ENCODE data around the gene AFF3.

DNA sequence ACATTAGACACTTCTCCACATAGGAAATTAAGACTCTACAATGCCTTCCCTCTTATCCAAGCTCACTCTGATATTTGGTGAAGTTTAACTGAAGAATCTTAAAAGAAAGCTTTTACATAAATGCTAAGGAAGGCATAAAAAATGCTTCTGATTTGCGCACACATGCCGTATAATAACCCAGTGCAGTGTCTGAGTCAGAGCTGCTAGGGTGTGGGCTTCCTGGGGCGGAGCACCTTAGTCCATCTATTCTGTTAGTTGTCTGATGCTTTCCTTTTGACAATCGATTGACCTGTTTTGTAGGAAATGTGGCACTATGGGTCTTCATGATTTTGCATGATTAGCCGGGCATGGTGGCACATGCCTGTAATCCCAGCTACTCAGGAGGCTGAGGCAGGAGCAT lies 231.5 kb downstream of the AFF3 start:
- TF ChIP-seq, protein P1, sequence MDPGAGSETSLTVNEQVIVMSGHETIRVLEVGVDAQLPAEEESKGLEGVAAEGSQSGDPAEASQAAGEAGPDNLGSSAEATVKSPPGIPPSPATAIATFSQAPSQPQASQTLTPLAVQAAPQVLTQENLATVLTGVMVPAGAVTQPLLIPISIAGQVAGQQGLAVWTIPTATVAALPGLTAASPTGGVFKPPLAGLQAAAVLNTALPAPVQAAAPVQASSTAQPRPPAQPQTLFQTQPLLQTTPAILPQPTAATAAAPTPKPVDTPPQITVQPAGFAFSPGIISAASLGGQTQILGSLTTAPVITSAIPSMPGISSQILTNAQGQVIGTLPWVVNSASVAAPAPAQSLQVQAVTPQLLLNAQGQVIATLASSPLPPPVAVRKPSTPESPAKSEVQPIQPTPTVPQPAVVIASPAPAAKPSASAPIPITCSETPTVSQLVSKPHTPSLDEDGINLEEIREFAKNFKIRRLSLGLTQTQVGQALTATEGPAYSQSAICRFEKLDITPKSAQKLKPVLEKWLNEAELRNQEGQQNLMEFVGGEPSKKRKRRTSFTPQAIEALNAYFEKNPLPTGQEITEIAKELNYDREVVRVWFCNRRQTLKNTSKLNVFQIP (CRISPR knock-in tag; IDR thresholded peaks at IDR 0.05; ENCODE audit: borderline replicate concordance, low read depth) = no peak
- TF ChIP-seq CSDC2 (CRISPR knock-in tag; IDR thresholded peaks at IDR 0.05) = no peak
- TF ChIP-seq GLIS3 (CRISPR knock-in tag; IDR thresholded peaks at IDR 0.05) = no peak
- TF ChIP-seq SNAI2 (CRISPR knock-in tag; IDR thresholded peaks at IDR 0.05) = no peak
- no peak for TF ChIP-seq ZFP30 (CRISPR knock-in tag; IDR thresholded peaks at IDR 0.05)
- TF ChIP-seq, protein P2, sequence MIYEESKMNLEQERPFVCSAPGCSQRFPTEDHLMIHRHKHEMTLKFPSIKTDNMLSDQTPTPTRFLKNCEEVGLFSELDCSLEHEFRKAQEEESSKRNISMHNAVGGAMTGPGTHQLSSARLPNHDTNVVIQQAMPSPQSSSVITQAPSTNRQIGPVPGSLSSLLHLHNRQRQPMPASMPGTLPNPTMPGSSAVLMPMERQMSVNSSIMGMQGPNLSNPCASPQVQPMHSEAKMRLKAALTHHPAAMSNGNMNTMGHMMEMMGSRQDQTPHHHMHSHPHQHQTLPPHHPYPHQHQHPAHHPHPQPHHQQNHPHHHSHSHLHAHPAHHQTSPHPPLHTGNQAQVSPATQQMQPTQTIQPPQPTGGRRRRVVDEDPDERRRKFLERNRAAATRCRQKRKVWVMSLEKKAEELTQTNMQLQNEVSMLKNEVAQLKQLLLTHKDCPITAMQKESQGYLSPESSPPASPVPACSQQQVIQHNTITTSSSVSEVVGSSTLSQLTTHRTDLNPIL (CRISPR knock-in tag; IDR thresholded peaks at IDR 0.05; ENCODE audit: low read depth) = no peak
- no peak for TF ChIP-seq BACH2 (CRISPR knock-in tag; IDR thresholded peaks at IDR 0.05; ENCODE audit: borderline replicate concordance)
- TF ChIP-seq, protein P3, sequence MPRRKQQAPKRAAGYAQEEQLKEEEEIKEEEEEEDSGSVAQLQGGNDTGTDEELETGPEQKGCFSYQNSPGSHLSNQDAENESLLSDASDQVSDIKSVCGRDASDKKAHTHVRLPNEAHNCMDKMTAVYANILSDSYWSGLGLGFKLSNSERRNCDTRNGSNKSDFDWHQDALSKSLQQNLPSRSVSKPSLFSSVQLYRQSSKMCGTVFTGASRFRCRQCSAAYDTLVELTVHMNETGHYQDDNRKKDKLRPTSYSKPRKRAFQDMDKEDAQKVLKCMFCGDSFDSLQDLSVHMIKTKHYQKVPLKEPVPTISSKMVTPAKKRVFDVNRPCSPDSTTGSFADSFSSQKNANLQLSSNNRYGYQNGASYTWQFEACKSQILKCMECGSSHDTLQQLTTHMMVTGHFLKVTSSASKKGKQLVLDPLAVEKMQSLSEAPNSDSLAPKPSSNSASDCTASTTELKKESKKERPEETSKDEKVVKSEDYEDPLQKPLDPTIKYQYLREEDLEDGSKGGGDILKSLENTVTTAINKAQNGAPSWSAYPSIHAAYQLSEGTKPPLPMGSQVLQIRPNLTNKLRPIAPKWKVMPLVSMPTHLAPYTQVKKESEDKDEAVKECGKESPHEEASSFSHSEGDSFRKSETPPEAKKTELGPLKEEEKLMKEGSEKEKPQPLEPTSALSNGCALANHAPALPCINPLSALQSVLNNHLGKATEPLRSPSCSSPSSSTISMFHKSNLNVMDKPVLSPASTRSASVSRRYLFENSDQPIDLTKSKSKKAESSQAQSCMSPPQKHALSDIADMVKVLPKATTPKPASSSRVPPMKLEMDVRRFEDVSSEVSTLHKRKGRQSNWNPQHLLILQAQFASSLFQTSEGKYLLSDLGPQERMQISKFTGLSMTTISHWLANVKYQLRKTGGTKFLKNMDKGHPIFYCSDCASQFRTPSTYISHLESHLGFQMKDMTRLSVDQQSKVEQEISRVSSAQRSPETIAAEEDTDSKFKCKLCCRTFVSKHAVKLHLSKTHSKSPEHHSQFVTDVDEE (CRISPR knock-in tag; IDR thresholded peaks at IDR 0.05) = no peak
- TF ChIP-seq PPARA (CRISPR knock-in tag; IDR thresholded peaks at IDR 0.05; ENCODE audit: borderline replicate concordance) = no peak
- TF ChIP-seq TOX (CRISPR knock-in tag; IDR thresholded peaks at IDR 0.05; ENCODE audit: borderline replicate concordance) = no peak
- TF ChIP-seq ZNF70 (CRISPR knock-in tag; IDR thresholded peaks at IDR 0.05) = no peak

Measured in SK-N-SH treated with all-trans-retinoic acid at 6 μM for 48 hours (cell line).